ENCODE results near the gene MRPL33. TPM values are rescaled to one million over a fixed set of nuclear protein-coding genes. Genes with fewer than 3 reads are reported as not detected.
A peak's percentile ranks its signal among the peaks of the same experiment; 100 is the strongest.

The MRPL33 gene
- total RNA-seq, 1 donor from 2014 or later = 76.7 TPM

DNA sequence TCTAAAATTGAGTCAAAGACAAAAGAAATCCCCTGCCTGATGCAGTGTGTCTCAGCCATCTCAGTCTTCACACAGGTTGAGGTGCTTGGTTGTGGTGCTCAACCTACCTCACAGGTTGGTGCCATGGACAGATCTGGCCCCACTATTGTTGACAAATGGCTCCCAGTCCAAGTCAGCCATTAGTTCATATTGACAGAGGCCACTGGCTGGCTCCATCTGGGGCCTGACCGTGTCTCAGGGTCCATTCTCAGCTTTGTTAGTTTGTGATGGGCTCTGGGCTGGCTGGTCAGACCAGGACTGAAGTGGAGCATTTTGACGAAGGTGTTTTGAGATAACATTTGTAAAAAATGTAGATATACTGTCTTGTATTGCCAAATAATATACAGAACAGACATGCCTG lies 36.9 kb downstream of the MRPL33 start:
- DNase-seq (ENCODE audit: low read depth, low spot score) = no peak

- DNase-seq (ENCODE audit: low read depth, low spot score) = no peak
These were observed 37.5 kb downstream of the MRPL33 start for GRCh38 chr2:27808984-27809383.

DNA sequence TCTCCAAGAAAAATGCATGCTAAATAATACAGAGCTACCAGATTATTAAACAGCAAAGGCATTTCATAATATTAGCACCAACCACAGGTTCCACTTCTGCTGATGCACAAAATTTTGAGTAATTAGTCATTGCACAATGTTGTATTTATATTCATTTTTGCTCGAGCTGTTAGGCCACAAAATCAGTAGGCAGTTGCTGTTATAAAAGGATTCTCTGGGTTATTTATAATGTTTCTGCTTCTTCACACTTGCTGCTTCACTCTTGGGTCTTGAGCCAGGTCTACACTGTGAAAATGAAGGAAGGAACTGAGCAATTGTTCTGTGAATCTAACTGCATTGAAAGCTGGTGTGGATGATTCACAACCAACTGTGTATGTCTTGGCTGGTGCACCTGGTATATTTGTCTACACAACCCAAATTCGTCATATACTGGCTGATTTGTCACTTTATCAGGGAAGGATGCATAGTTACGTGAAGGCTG lies 38.3 kb downstream of the MRPL33 start:
- peak; percentile 77 for DNase-seq (ENCODE audit: low read depth, low spot score)

DNA sequence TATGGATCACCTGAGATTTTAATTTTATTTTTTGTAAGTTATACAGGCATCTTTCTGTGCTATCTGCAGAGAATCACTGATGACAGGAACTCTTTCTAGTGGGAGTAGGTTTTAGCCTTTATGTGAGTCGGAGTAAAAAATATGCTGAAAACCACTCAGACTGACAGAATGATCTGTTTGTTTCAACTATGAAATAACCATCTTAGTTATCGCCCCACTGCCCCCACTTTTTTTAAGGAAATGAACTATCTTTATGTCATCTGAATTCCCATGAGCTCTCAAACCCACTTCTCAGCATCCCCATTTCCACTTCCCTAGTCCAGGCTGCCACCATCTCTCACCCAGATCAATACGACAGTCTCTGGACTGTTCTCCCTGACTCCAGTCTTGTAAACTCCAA lies 38.9 kb downstream of the MRPL33 start:
- DNase-seq (ENCODE audit: low read depth, low spot score) = no peak

DNA sequence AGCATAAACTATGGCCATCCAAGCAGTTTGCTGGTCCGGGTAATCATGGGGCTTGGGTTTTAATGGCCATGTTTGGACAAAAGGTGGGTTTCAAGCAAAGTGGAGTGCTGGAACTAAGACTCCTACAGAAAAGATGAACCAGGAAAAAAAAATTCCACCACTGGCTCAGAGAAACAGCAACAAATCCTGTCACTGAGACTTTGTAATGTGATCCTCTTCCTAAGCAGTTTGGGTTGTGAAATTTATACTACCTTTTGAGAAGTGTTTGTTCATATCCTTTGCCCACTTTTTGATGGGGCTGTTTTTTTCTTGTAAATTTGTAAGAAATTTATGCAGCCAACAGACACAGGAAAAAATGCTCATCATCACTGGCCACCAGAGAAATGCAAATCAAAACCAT lies 40.2 kb downstream of the MRPL33 start:
- no peak for DNase-seq (ENCODE audit: low read depth, low spot score)

DNA sequence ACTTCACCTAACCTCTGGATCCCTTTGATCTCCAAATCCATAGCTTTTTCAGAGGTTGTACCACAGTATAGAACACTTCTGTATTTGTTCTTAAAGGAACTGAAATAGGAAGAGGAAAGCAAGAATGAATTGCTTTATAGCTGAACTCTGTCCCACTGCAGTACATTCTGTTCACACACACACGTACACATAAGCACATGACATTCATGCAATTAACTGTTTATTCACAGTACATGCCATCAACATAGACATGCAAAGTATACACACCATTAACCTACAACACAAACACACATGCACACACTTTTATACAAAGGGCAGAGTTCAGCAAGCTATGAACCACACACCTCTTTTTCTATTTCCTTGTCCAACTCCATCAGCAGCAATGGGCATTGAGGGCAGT lies 43.2 kb downstream of the MRPL33 start:
- no peak for DNase-seq (ENCODE audit: low read depth, low spot score)

DNA sequence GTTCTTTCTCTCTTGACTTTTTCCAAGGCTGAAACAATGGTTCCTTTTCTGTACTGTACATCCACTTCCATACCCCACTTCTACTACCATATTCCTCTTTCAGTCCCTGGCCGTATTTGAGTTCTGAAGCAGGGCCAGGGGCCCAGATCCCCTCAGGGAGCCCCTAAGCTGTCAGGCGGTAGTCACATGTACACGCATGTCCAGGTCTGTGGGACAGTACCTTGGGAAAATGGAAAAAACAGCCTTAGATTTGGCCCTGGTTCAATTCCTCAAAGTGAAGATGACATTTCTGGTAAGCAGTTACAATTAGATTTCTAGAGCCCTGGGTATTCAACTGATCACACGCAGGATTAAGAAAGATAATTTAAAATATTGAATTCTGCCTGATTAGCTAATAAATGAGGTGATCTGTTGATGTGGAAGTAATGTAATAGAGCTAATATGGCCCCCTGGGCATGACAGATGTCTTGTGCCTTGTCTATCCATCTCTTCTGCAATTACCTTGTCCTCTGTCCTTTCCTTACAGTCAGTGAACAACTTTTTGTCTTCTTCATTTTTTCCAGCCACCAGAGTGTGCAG lies 44.4 kb downstream of the MRPL33 start:
- DNase-seq (ENCODE audit: low read depth, low spot score) = no peak

DNA sequence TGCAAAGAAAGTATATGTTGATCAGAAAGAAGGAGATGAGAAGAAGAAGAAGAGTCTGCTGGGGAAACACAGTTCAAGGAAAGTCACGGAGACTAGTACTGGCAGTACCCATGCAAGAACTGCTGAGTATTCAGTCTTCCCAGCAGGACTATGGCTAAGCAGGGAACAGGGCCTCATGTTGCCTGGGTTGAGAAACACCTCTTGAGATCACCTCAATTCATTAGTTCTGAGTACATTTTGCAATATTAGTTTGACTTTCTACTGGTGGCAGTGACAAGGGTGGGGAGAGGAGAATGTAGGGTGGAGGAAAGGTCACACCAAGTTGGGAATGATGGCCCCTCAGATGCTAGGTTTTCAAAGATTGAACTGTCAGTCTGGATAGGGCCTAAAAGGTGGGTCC lies 50.5 kb downstream of the MRPL33 start:
- no peak for DNase-seq (ENCODE audit: low read depth, low spot score)

DNA sequence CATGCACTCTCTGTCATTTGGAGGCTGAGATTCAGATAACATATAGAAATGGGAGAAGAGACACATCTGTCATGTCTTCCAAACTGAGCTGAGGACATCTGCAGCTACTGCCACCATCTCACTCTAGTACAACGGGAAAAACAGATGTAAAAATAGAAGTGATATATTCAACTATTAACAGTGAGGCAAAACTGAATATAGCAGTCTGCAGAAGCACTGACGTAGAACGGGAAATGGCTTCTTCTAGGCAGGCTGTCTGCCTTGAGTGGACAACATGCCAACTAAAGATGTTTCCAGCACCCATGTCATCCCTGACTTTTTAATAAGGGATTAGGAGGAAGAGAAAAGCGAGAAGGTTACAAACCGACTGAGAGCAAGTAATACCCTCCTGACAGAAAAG lies 51.6 kb downstream of the MRPL33 start:
- DNase-seq (ENCODE audit: low read depth, low spot score) = no peak

DNA sequence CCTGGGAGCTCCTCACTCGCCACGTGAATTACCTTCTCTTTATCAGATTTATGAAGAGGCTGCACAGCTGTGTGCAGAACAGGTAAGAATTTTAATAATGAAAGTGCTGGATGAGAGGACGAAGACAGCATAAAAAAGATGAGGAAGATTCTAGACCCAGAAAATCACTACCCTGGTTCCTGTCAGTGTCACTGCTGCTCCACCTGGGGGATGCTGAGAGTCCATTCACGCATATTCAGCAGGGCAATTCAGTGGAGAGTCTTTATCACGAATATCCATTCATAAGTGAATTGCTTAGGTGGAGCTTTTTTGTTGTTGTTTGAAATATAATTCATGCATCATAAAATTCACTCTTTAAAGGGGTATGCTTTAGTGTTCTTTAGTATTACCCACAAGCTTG lies 52.0 kb downstream of the MRPL33 start:
- no peak for DNase-seq (ENCODE audit: low read depth, low spot score)

- no peak for DNase-seq (ENCODE audit: low read depth, low spot score)
These were observed 52.9 kb downstream of the MRPL33 start for GRCh38 chr2:27824401-27824800.

GRCh38 chr2:27828305-27828704 lies 56.8 kb downstream of the MRPL33 start:
- no peak for DNase-seq (ENCODE audit: low read depth, low spot score)

Other genes starting within 250 kb of the MRPL33 start
- 26.6 and 36.9 TPM in 2 replicates for gene ZNF512, start 188.7 kb upstream of the MRPL33 start, total RNA-seq
- gene CCDC121, start 142.7 kb upstream of the MRPL33 start, total RNA-seq = 1.7 and 2.2 TPM in 2 replicates
- 54.9 and 68.2 TPM in 2 replicates for gene GPN1, start 142.7 kb upstream of the MRPL33 start, total RNA-seq
- gene SUPT7L, start 108.1 kb upstream of the MRPL33 start, total RNA-seq = 9.6 and 14.9 TPM in 2 replicates
- gene SLC4A1AP, start 107.8 kb upstream of the MRPL33 start, total RNA-seq = 30.3 and 49.5 TPM in 2 replicates
- 0.67 and 0.79 TPM in 2 replicates for gene RBKS, start 118.7 kb downstream of the MRPL33 start, total RNA-seq
- gene BABAM2, start 119.0 kb downstream of the MRPL33 start, total RNA-seq = 12.6 and 12.9 TPM in 2 replicates